ENCODE measurements around the gene CSPG4.
"Not testable (repeated sequence)": the region's sequence is repeated elsewhere in the genome, so short reads cannot be mapped to it uniquely, and the experiment has no call there.

CSPG4 gene

GRCh38 chr15:75703440-75704262 is 9.0 kb downstream of the CSPG4 start:
- DNase-seq, result not testable (repeated sequence)

- DNase-seq, result no peak
Observed at GRCh38 chr15:75702436-75702835, 10.2 kb downstream of the CSPG4 start.

GRCh38 chr15:75701071-75702003 is 11.3 kb downstream of the CSPG4 start:
- DNase-seq, result not testable (repeated sequence)

GRCh38 chr15:75699961-75700874 is 12.4 kb downstream of the CSPG4 start:
- not testable (repeated sequence) for DNase-seq

- DNase-seq, result not testable (repeated sequence)
Observed at GRCh38 chr15:75699517-75699916, 13.1 kb downstream of the CSPG4 start.

GRCh38 chr15:75697974-75698747 is 14.5 kb downstream of the CSPG4 start:
- DNase-seq, result not testable (repeated sequence)

GRCh38 chr15:75697523-75697922 is 15.1 kb downstream of the CSPG4 start:
- DNase-seq, result no peak

GRCh38 chr15:75696854-75697259 is 15.8 kb downstream of the CSPG4 start:
- DNase-seq, result no peak

- no peak for DNase-seq
Observed at GRCh38 chr15:75696311-75696720, 16.3 kb downstream of the CSPG4 start.

- no peak for DNase-seq
Observed at GRCh38 chr15:75695634-75696310, 16.9 kb downstream of the CSPG4 start.

- DNase-seq, result no peak
Observed at GRCh38 chr15:75695220-75695619, 17.4 kb downstream of the CSPG4 start.

- no peak for DNase-seq
Observed at GRCh38 chr15:75694241-75695182, 18.1 kb downstream of the CSPG4 start.

- DNase-seq, result no peak
Observed at GRCh38 chr15:75693501-75694240, 19.0 kb downstream of the CSPG4 start.

GRCh38 chr15:75693028-75693427 is 19.6 kb downstream of the CSPG4 start:
- not testable (repeated sequence) for DNase-seq

- not testable (repeated sequence) for DNase-seq
Observed at GRCh38 chr15:75692311-75692710, 20.3 kb downstream of the CSPG4 start.

GRCh38 chr15:75689429-75689828 is 23.2 kb downstream of the CSPG4 start:
- not testable (repeated sequence) for DNase-seq

- DNase-seq, result no peak
Observed at GRCh38 chr15:75688831-75689230, 23.8 kb downstream of the CSPG4 start.

- no peak for DNase-seq
Observed at GRCh38 chr15:75688278-75688557, 24.4 kb downstream of the CSPG4 start.
